HepG2 (cell line): ENCODE data around the gene CMIP. TPM values are rescaled to one million over a fixed set of nuclear protein-coding genes. Genes with fewer than 3 reads are reported as not detected.
A peak's percentile ranks its signal among the peaks of the same experiment; 100 is the strongest.

ENCODE experiments used
- ARNT ChIP-seq: fragments of 450-650 bp; IDR thresholded peaks from 2 replicates; pipeline ENCODE4 v1.6.1; 2017
- ATF5 ChIP-seq: sonication (generic); formaldehyde crosslinking; IDR thresholded peaks from 2 replicates; pipeline ENCODE4 v1.4.0; 2020; ENCODE audit warnings: mild to moderate bottlenecking, low read depth, missing genetic modification reagents
- CEBPB ChIP-seq: IDR thresholded peaks from 2 replicates; pipeline ENCODE4 v1.6.1; 2011; ENCODE audit warnings: low read depth, low read length, improper control_type of control experiment, borderline replicate concordance
- CEBPG ChIP-seq: IDR thresholded peaks from 2 replicates; pipeline ENCODE4 v1.6.1; 2016
- DMAP1 ChIP-seq: IDR thresholded peaks from 2 replicates; pipeline ENCODE4 v1.6.1; 2016
- EEA1 ChIP-seq: sonication (generic); formaldehyde crosslinking; IDR thresholded peaks from 2 replicates; pipeline ENCODE4 v1.5.1; 2020; ENCODE audit warnings: mild to moderate bottlenecking, missing genetic modification reagents, borderline replicate concordance
- KLF6 ChIP-seq: IDR thresholded peaks from 2 replicates; pipeline ENCODE4 v1.8.0; 2016; ENCODE audit warnings: missing biosample characterization, missing genetic modification reagents
- NBN ChIP-seq: fragments of 450-650 bp; conservative IDR thresholded peaks from 2 replicates; pipeline ENCODE4 v1.6.1; 2017
- NONO ChIP-seq, 2 experiments: fragments of 450-650 bp in 1 of 2; sonication (generic) in 1 of 2; formaldehyde crosslinking in 1 of 2; IDR thresholded peaks in 1 of 2; conservative IDR thresholded peaks in 1 of 2; 2 replicates each; pipeline versions ENCODE4 v1.6.1 to v1.8.0; 2017 to 2022; ENCODE audit warnings: mild to moderate bottlenecking in 1 of 2, missing genetic modification reagents in 1 of 2, moderate library complexity in 1 of 2
- SMARCE1 ChIP-seq: fragments of 450-650 bp; IDR thresholded peaks from 2 replicates; pipeline ENCODE4 v1.6.1; 2017; ENCODE audit warnings: borderline replicate concordance
- U2AF2 ChIP-seq: fragments of 200-400 bp; formaldehyde crosslinking; IDR thresholded peaks from 2 replicates; pipeline ENCODE4 v1.6.1; 2017; ENCODE audit warnings: low read depth, mild to moderate bottlenecking, low read length
- ZBTB7A ChIP-seq: sonication (generic); formaldehyde crosslinking; IDR thresholded peaks from 2 replicates; pipeline ENCODE4 v1.8.0; 2022; ENCODE audit warnings: mild to moderate bottlenecking, missing genetic modification reagents
- ZMAT3 ChIP-seq: sonication (generic); formaldehyde crosslinking; conservative IDR thresholded peaks from 2 replicates; pipeline ENCODE4 v1.7.0; 2021; ENCODE audit warnings: missing genetic modification reagents
- ZNF143 ChIP-seq: sonication (generic); formaldehyde crosslinking; IDR thresholded peaks from 2 replicates; pipeline ENCODE4 v1.4.0; 2020; ENCODE audit warnings: missing genetic modification reagents
- ZNF205 ChIP-seq: IDR thresholded peaks from 2 replicates; pipeline ENCODE4 v1.6.1; 2018; ENCODE audit warnings: missing biosample characterization, missing genetic modification reagents
- ZNF235 ChIP-seq: sonication (generic); formaldehyde crosslinking; IDR thresholded peaks from 2 replicates; pipeline ENCODE4 v1.8.1; 2023; ENCODE audit warnings: mild to moderate bottlenecking, missing genetic modification reagents, borderline replicate concordance
- ZNF33B ChIP-seq: sonication (generic); formaldehyde crosslinking; IDR thresholded peaks from 2 replicates; pipeline ENCODE4 v1.5.1; 2020; ENCODE audit warnings: mild to moderate bottlenecking, missing genetic modification reagents
- ZNF549 ChIP-seq: sonication (generic); formaldehyde crosslinking; IDR thresholded peaks from 2 replicates; pipeline ENCODE4 v1.5.0; 2020; ENCODE audit warnings: missing genetic modification reagents
- ZNF550 ChIP-seq: sonication (generic); formaldehyde crosslinking; IDR thresholded peaks from 2 replicates; pipeline ENCODE4 v1.4.0; 2020; ENCODE audit warnings: mild to moderate bottlenecking, missing genetic modification reagents, borderline replicate concordance
- ZNF713 ChIP-seq: sonication (generic); formaldehyde crosslinking; IDR thresholded peaks from 2 replicates; pipeline ENCODE4 v1.4.0; 2020; ENCODE audit warnings: mild to moderate bottlenecking, missing genetic modification reagents
- ZNF776 ChIP-seq: sonication (generic); formaldehyde crosslinking; IDR thresholded peaks from 2 replicates; pipeline ENCODE4 v1.4.0; 2020; ENCODE audit warnings: mild to moderate bottlenecking, missing genetic modification reagents
- ZSCAN31 ChIP-seq: sonication (generic); formaldehyde crosslinking; IDR thresholded peaks from 2 replicates; pipeline ENCODE4 v1.5.0; 2020; ENCODE audit warnings: low read depth, mild to moderate bottlenecking, missing genetic modification reagents
- polyA plus RNA-seq, 8 experiments: library from polyadenylated mRNA; depleted of rRNA in 3 of 8; stranded (reverse) in 7 of 8; unstranded in 1 of 8; fragments of >200 nt; fragmentation: Illumina TruSeq in 4 of 8; extraction: Trizol in 4 of 8; gene quantifications; 2 replicates each; pipeline versions ENCODE4 v1.2.1 to v1.2.3, GENCODE V29; 2011 to 2016; ENCODE audit warnings: low read depth in 4 of 8, missing spikeins in 1 of 8, mixed read lengths in 1 of 8; ENCODE audit not compliant: insufficient read depth in 1 of 8
- total RNA-seq, 5 experiments: library from RNA; depleted of rRNA; stranded (reverse); fragments of >200 nt; fragmentation: Illumina TruSeq; extraction: Trizol; gene quantifications; 2 replicates each; pipeline ENCODE4 v1.2.3, GENCODE V29; 2016; ENCODE audit warnings: low read depth in 1 of 5
- TF ChIP-seq, protein P1 (sequence below): sonication (generic); formaldehyde crosslinking; IDR thresholded peaks from 2 replicates; pipeline ENCODE4 v1.5.1; 2020; ENCODE audit warnings: missing genetic modification reagents, mild to moderate bottlenecking, borderline replicate concordance
- TF ChIP-seq, protein P2 (sequence below): sonication (generic); formaldehyde crosslinking; IDR thresholded peaks from 2 replicates; pipeline ENCODE4 v1.4.0; 2020; ENCODE audit warnings: missing genetic modification reagents
- TF ChIP-seq, protein P3 (sequence below): IDR thresholded peaks from 2 replicates; pipeline ENCODE4 v1.6.1; 2016

Gene CMIP
- total and polyA plus RNA-seq, 2 of the 13 experiments (the other 11 are each of a cell fraction or from before 2014, with no cell fraction given): 10.9 to 18.1 TPM

DNA sequence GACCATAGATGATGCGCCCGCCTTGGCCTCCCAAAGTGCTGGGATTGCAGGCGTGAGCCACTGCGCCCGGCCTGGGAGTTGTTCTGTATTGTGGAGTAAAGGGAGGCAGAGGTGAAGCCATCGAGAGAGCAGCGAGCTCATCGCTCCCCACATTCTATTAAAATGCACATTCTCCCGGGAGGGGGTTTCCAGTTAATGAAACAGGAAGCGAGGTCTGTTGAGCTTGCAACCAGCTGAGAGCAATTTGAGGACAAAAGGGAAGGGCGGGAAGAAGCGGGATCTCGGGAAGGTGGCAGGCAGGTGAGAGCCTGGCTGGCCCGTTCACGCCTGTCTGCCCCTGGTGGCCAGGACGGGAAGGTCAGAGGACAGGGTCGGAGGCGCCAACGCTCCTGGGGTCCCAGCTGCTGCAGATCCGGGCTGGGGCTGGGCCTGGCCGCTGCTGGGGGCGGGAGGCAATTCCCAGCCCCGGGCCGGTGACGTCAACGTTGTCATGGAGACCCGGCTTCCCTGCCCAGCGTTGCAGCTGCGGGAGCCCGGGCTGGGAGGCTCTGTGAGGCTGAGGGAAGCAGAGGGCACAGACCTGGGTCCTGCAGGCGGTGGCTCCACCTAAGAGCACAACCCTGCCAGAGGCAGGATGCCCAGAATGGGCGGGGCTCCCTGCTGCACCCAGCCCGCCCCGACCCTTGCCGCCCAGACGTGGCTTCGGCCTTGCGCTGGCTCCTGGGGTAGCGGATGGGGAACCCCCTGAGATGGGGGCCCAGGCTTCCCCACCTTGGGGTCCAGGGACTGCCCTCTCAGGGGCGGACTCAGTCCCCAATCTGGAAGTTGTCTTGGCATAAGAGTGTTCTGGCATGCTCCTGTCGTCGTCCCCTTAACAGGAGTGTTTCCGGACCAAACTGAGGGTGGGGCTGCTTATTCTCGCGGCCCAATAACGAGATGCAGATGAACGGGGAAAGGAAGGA lies 285.8 kb downstream of the CMIP start (continued):
- TF ChIP-seq, protein P1, sequence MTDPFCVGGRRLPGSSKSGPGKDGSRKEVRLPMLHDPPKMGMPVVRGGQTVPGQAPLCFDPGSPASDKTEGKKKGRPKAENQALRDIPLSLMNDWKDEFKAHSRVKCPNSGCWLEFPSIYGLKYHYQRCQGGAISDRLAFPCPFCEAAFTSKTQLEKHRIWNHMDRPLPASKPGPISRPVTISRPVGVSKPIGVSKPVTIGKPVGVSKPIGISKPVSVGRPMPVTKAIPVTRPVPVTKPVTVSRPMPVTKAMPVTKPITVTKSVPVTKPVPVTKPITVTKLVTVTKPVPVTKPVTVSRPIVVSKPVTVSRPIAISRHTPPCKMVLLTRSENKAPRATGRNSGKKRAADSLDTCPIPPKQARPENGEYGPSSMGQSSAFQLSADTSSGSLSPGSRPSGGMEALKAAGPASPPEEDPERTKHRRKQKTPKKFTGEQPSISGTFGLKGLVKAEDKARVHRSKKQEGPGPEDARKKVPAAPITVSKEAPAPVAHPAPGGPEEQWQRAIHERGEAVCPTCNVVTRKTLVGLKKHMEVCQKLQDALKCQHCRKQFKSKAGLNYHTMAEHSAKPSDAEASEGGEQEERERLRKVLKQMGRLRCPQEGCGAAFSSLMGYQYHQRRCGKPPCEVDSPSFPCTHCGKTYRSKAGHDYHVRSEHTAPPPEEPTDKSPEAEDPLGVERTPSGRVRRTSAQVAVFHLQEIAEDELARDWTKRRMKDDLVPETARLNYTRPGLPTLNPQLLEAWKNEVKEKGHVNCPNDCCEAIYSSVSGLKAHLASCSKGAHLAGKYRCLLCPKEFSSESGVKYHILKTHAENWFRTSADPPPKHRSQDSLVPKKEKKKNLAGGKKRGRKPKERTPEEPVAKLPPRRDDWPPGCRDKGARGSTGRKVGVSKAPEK: 0 out of 2 replicates have a peak, but pooled peaks have one; percentile 68
- TF ChIP-seq ARNT (no peak), ATF5 (CRISPR knock-in tag) (no peak), SMARCE1 (no peak), DMAP1 (CRISPR knock-in tag) (no peak), ZNF550 (CRISPR knock-in tag) (no peak), ZNF776 (CRISPR knock-in tag) (0 out of 2 replicates have a peak, but pooled peaks have one; percentile 53), ZNF33B (CRISPR knock-in tag) (no peak), CEBPG (no peak), NONO (IDR thresholded peaks at IDR 0.05) (no peak), NONO (CRISPR knock-in tag; conservative IDR thresholded peaks at IDR 0.05) (no peak), ZNF143 (CRISPR knock-in tag) (no peak), ZNF205 (no peak), U2AF2 (no peak), ZNF713 (CRISPR knock-in tag) (no peak), ZBTB7A (CRISPR knock-in tag) (0 out of 2 replicates have a peak, but pooled peaks have one; percentile 51), ZSCAN31 (CRISPR knock-in tag) (no peak), KLF6 (no peak), ZNF549 (CRISPR knock-in tag) (no peak), CEBPB (no peak), NBN (no peak), ZNF235 (no peak), ZMAT3 (no peak), EEA1 (CRISPR knock-in tag) (no peak)
- TF ChIP-seq, protein P2, sequence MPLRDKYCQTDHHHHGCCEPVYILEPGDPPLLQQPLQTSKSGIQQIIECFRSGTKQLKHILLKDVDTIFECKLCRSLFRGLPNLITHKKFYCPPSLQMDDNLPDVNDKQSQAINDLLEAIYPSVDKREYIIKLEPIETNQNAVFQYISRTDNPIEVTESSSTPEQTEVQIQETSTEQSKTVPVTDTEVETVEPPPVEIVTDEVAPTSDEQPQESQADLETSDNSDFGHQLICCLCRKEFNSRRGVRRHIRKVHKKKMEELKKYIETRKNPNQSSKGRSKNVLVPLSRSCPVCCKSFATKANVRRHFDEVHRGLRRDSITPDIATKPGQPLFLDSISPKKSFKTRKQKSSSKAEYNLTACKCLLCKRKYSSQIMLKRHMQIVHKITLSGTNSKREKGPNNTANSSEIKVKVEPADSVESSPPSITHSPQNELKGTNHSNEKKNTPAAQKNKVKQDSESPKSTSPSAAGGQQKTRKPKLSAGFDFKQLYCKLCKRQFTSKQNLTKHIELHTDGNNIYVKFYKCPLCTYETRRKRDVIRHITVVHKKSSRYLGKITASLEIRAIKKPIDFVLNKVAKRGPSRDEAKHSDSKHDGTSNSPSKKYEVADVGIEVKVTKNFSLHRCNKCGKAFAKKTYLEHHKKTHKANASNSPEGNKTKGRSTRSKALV: no peak
- TF ChIP-seq, protein P3, sequence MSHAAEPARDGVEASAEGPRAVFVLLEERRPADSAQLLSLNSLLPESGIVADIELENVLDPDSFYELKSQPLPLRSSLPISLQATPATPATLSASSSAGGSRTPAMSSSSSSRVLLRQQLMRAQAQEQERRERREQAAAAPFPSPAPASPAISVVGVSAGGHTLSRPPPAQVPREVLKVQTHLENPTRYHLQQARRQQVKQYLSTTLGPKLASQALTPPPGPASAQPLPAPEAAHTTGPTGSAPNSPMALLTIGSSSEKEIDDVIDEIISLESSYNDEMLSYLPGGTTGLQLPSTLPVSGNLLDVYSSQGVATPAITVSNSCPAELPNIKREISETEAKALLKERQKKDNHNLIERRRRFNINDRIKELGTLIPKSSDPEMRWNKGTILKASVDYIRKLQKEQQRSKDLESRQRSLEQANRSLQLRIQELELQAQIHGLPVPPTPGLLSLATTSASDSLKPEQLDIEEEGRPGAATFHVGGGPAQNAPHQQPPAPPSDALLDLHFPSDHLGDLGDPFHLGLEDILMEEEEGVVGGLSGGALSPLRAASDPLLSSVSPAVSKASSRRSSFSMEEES (CRISPR knock-in tag): no peak
